SK-N-MC (cell line): ENCODE data around the gene KHDRBS1.

Experiments
- EZH2 ChIP-seq: fragments of 200-600 bp; sonication (generic); IDR thresholded peaks from one replicate; pipeline ENCODE4 v1.6.1; 2017; ENCODE audit warnings: antibody characterized with exemption
- POLR2AphosphoS5 ChIP-seq: IDR thresholded peaks from 2 replicates; pipeline ENCODE4 v1.6.1; 2012; ENCODE audit warnings: mild to moderate bottlenecking, low read depth, low read length, borderline replicate concordance

GRCh38 chr1:32068957-32069588 lies 55.4 kb downstream of the KHDRBS1 start:
- TF ChIP-seq EZH2 (no peak), POLR2AphosphoS5 (no peak)
